IPS-18c (cell line): Measurements from ENCODE around the gene FASLG.
"Not testable (repeated sequence)": the region's sequence is repeated elsewhere in the genome, so short reads cannot be mapped to it uniquely, and the experiment has no call there.

Experiments
- H3K4me3 ChIP-seq: 2 replicates; pipeline ENCODE4 v1.7.0; 2013; ENCODE audit warnings: low read depth, mild to moderate bottlenecking, low read length, moderate library complexity; ENCODE audit not compliant: insufficient read depth
- H3K9me3 ChIP-seq: one replicate; pipeline ENCODE4 v1.6.1; 2013; ENCODE audit warnings: mild to moderate bottlenecking, low read length, moderate library complexity; ENCODE audit not compliant: control insufficient read depth, insufficient read depth

The FASLG gene

GRCh38 chr1:172658871-172659453 is at the start of gene FASLG:
Gene FASLG (plus strand): TSS chr1:172659103. CDS start chr1:172659202, 99 bp downstream.
- H3K9me3 ChIP-seq = no peaks in the 10 kb centered on the region
- H3K4me3 ChIP-seq = no peak within 1 kb of the TSS

- no peak overlapping the region for H3K4me3 ChIP-seq
- H3K9me3 ChIP-seq = no peaks in the 10 kb centered on the region
Measured at GRCh38 chr1:172609528-172609927, 49.4 kb upstream of the FASLG start.

GRCh38 chr1:172612478-172612877 is 46.4 kb upstream of the FASLG start:
- Histone ChIP-seq H3K9me3 (no peaks in the 10 kb centered on the region), H3K4me3 (no peak overlapping the region)

DNA sequence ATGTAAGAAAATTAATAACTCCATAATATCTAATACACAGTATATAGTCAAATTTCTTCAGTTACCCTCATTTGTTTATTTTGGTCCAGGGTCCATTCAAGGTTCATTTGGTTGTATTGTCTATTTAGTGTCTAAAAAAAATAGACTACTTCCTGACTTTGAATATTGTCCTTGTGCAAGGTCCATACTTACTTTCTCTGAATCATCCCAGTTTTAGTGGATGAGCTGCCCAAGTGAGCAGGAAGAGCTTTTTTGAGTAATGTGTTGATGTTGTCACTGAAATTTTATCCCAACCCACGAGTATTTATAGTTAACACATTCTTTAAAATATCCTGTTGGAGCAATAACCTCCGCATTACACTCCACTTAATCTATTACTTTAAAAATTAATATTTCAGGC is 45.6 kb upstream of the FASLG start:
- Histone ChIP-seq H3K9me3 (no peaks in the 10 kb centered on the region), H3K4me3 (no peak overlapping the region)

DNA sequence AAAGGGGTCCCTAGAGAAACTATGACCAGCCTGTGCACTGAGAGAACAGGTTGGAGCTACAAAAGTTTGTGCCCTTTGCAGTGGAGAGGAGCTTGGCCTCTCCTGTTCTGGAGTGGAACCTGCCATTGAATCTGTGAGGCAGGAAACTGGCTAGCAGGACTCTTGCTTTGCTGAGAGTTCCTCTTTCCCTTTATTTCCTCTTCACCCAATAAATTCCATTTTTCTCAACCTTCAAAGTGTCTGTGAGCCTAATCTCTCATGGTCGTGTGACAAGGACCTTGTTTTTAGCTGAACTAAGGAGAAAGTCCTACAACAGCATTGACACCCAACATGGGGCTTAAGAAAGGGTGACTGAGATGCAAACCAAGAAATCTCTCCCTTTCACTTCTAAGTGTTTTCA is 42.7 kb upstream of the FASLG start:
- Histone ChIP-seq H3K4me3 (no peak overlapping the region), H3K9me3 (peaks cover 14% of the 10 kb centered on the region)

- peaks cover 14% of the 10 kb centered on the region for H3K9me3 ChIP-seq
Measured at GRCh38 chr1:172616636-172617035, 42.3 kb upstream of the FASLG start.

GRCh38 chr1:172620603-172621002 is 38.3 kb upstream of the FASLG start:
- H3K9me3 ChIP-seq = peaks cover 14% of the 10 kb centered on the region
- not testable (repeated sequence) for H3K4me3 ChIP-seq

More at GRCh38 chr1:172616636-172617035, 42.3 kb upstream of the FASLG start:
- H3K4me3 ChIP-seq = no peak overlapping the region

GRCh38 chr1:172622541-172622940 is 36.4 kb upstream of the FASLG start:
- peaks cover 14% of the 10 kb centered on the region for H3K9me3 ChIP-seq
- no peak overlapping the region for H3K4me3 ChIP-seq

- Histone ChIP-seq H3K4me3 (no peak overlapping the region), H3K9me3 (peaks cover 14% of the 10 kb centered on the region)
Measured at GRCh38 chr1:172623748-172624147, 35.2 kb upstream of the FASLG start.

DNA sequence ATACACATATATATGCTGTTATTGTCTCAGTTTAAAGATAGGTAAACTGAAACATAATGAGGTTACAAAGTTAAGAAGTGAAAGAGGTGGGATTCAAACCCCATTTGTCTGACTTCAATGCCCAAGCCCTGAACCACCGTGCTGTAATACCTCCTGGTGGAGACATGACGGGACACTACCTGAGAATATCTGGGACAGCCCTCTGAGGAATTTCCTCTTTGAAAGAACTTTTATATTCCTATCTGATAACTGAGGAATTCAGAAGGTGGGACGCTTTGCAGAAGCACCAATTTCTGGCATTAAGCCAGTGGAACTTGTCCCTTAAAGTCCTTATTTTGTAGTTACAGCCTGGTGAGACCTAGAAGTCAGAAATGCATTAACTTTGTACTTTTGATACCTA is 32.1 kb upstream of the FASLG start:
- H3K4me3 ChIP-seq = no peak overlapping the region
- H3K9me3 ChIP-seq = no peaks in the 10 kb centered on the region

DNA sequence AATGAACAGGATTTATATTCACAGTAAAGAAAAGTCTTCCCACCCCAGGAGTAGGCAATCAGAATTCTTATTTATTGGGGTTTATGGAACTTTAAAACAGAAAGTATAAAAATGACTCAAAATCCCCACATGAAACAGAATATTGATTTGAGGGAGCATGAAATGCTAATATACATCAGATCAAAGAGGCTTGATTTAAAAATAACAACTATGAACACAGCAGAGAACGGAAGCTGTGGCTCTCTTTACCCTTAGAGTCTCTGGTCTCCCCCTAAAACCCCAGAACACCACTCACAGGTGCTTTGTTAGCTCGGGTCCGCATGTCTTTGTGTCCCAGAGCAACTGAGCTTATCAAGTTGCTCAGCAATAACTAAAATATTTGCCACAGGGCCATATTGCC is 31.2 kb upstream of the FASLG start:
- no peak overlapping the region for H3K4me3 ChIP-seq
- H3K9me3 ChIP-seq = no peaks in the 10 kb centered on the region

- Histone ChIP-seq H3K9me3 (no peaks in the 10 kb centered on the region), H3K4me3 (no peak overlapping the region)
Measured at GRCh38 chr1:172628401-172628800, 30.5 kb upstream of the FASLG start.

DNA sequence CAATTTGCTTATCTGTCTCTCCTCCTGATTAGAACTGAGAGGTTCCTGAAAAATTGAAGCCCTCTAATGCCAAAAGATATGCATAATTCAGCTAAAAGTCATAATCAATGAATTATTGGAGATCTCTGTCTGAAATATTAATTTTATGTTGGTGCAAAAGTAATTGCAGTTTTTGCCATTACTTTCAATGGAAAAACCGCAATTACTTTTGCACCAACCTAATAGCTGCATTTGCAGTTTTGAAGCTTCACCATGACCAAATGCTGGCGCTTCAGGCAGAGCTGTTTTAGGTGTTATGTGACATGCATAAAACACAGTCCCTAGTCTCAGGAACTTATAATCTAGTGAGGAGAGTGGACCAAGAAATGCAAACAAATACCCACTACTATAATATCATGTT is 29.7 kb upstream of the FASLG start:
- no peak overlapping the region for H3K4me3 ChIP-seq
- no peaks in the 10 kb centered on the region for H3K9me3 ChIP-seq

- Histone ChIP-seq H3K4me3 (no peak overlapping the region), H3K9me3 (no peaks in the 10 kb centered on the region)
Measured at GRCh38 chr1:172629638-172630037, 29.3 kb upstream of the FASLG start.

DNA sequence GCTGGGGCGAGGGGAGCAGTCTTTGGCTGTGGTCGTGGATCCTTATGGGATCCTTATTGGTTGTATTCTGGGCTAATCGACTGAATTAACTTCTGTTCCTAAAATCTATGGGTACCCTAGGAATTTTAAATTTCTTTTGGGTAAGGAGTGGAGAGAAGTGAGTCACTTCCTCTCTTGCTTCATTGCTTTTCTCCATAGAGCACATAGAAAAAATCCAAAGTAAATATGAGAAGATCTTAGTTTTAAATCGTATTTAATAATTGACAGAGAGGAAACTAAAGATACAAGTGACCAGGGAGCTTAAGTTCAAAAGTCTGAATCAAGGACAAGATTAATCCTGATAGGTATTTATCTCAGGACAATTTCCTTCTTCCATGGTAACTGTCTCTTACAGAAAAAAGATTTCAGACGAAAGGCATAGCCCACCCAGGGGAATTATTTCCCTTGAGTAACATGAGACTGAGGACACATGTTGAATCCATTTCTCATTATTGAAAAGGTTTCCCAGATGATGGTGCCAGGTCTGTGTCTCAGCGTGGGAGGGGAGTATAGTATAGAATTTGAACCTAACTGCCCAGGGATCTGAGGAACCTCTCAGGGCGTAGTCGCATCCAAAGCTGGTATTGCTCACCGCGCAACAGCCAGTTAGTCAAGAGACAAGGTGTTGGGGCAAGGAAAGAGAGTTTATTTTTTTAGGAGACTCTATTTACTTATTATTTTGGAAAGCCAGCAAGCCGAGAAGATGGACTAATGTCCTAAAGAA is 28.7 kb upstream of the FASLG start:
- H3K4me3 ChIP-seq = no peak overlapping the region
- no peaks in the 10 kb centered on the region for H3K9me3 ChIP-seq

DNA sequence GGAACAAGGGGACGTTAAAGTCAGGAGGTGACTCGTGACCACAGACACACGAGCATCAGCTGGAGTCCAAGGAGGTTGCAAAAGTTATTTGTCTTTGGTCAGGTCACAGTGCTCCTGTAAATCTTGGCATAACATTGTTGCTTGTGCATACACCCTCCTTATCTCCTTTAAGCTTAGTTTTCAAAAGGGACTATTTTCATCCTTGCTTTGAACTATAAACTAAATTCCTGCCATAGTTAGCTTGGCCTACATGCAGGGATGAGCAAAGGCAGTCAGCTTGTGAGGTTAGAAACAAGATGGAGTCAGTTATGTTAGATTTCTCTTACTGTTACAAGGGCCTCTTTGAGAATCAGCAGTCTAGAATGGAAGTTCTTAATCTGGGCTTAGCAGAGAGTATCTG is 28.0 kb upstream of the FASLG start:
- no peak overlapping the region for H3K4me3 ChIP-seq
- H3K9me3 ChIP-seq = peaks cover 2% of the 10 kb centered on the region

GRCh38 chr1:172637522-172637921 is 21.4 kb upstream of the FASLG start:
- H3K9me3 ChIP-seq = peaks cover 2% of the 10 kb centered on the region
- no peak overlapping the region for H3K4me3 ChIP-seq

GRCh38 chr1:172638249-172638648 is 20.7 kb upstream of the FASLG start:
- H3K4me3 ChIP-seq = no peak overlapping the region
- peaks cover 2% of the 10 kb centered on the region for H3K9me3 ChIP-seq
